Mesendoderm (in vitro differentiated cells): ENCODE measurements around the gene FAM120B. TPM values are rescaled to one million over a fixed set of nuclear protein-coding genes. Genes with fewer than 3 reads are reported as not detected.
A peak's percentile ranks its signal among the peaks of the same experiment; 100 is the strongest.

Experiments used
- DNase-seq: peaks from one replicate; pipeline ENCODE4 v3.0.0; 2013
- H2AK5ac ChIP-seq: 2 replicates; pipeline ENCODE4 v1.6.1; 2013; ENCODE audit warnings: low read length, inconsistent platforms
- H2BK120ac ChIP-seq: 2 replicates; pipeline ENCODE4 v1.6.1; 2013; ENCODE audit warnings: low read depth, mild to moderate bottlenecking, low read length, moderate library complexity, mixed read lengths
- H2BK15ac ChIP-seq: replicated peaks from 2 replicates; pipeline ENCODE4 v1.6.1; 2013; ENCODE audit warnings: low read depth, mild to moderate bottlenecking, moderate library complexity
- H2BK5ac ChIP-seq: 2 replicates; pipeline ENCODE4 v1.6.1; 2013; ENCODE audit warnings: low read length, inconsistent platforms
- H3K18ac ChIP-seq: 2 replicates; pipeline ENCODE4 v1.6.1; 2013; ENCODE audit warnings: mild to moderate bottlenecking, low read length, mixed read lengths
- H3K23ac ChIP-seq: one replicate; pipeline ENCODE4 v1.6.1; 2013; ENCODE audit warnings: low read length
- H3K27ac ChIP-seq: 2 replicates; pipeline ENCODE4 v1.5.1; 2013; ENCODE audit warnings: low read depth, mild to moderate bottlenecking, inconsistent platforms, low read length, moderate library complexity
- H3K27me3 ChIP-seq: 2 replicates; pipeline ENCODE4 v1.6.1; 2013; ENCODE audit warnings: low read length, control low read depth, mild to moderate bottlenecking, inconsistent platforms; ENCODE audit not compliant: insufficient read depth, poor library complexity
- H3K36me3 ChIP-seq: 2 replicates; pipeline ENCODE4 v1.6.1; 2013; ENCODE audit warnings: low read length, inconsistent platforms; ENCODE audit not compliant: control insufficient read depth, insufficient read depth
- H3K4ac ChIP-seq: one replicate; pipeline ENCODE4 v1.6.1; 2013; ENCODE audit warnings: low read depth, mild to moderate bottlenecking, low read length, moderate library complexity
- H3K4me1 ChIP-seq: 2 replicates; pipeline ENCODE4 v1.6.1; 2013; ENCODE audit warnings: low read depth, low read length, inconsistent platforms; ENCODE audit not compliant: control insufficient read depth
- H3K4me2 ChIP-seq: 2 replicates; pipeline ENCODE4 v1.6.1; 2013; ENCODE audit warnings: low read length
- H3K4me3 ChIP-seq: 2 replicates; pipeline ENCODE4 v1.5.1; 2013; ENCODE audit warnings: mild to moderate bottlenecking, low read length
- H3K56ac ChIP-seq: one replicate; pipeline ENCODE4 v1.6.1; 2013; ENCODE audit warnings: low read length
- H3K79me1 ChIP-seq: 2 replicates; pipeline ENCODE4 v1.6.1; 2013; ENCODE audit warnings: low read length, inconsistent platforms
- H3K79me2 ChIP-seq: 2 replicates; pipeline ENCODE4 v1.6.1; 2013; ENCODE audit warnings: mild to moderate bottlenecking, low read length; ENCODE audit not compliant: control insufficient read depth, insufficient read depth
- H3K9ac ChIP-seq: 2 replicates; pipeline ENCODE4 v1.6.1; 2013; ENCODE audit warnings: low read length, inconsistent platforms
- H4K5ac ChIP-seq: one replicate; pipeline ENCODE4 v1.6.1; 2013; ENCODE audit warnings: low read length
- H4K8ac ChIP-seq: one replicate; pipeline ENCODE4 v1.6.1; 2013; ENCODE audit warnings: low read depth, mild to moderate bottlenecking, control low read depth, low read length, moderate library complexity
- WGBS: extraction: QIAGEN DNeasy Blood & Tissue Kit; methylation state at CpG from one replicate; pipeline ENCODE4 v1.1.7; 2013; ENCODE audit warnings: low lambda C conversion rate, missing lambda C conversion rate; ENCODE audit not compliant: insufficient coverage; ENCODE audit errors: extremely low coverage; 5-methylcytosine and 5-hydroxymethylcytosine counted together
- polyA plus RNA-seq, 2 experiments: library from polyadenylated mRNA; stranded (reverse); fragments of 200-250 nt; gene quantifications; one replicate each; pipeline ENCODE4 v1.2.3, GENCODE V29; 2013

Gene FAM120B
- polyA plus RNA-seq (2013, experiment 1 of 2), result 9.2 TPM
- polyA plus RNA-seq (2013, experiment 2 of 2), result 9.0 TPM

- Histone ChIP-seq H3K27me3 (no peaks in the 10 kb centered on the region), H3K4me1 (no peaks in the 10 kb centered on the region), H3K9ac (peak within 1 kb of the TSS; percentile 85), H2AK5ac (no peak within 1 kb of the TSS), H3K4ac (peak within 1 kb of the TSS; percentile 39), H3K56ac (peak within 1 kb of the TSS; percentile 97), H3K79me2 (no peaks in the 10 kb centered on the region), H3K27ac (peak within 1 kb of the TSS; percentile 45), H2BK15ac (no peak within 1 kb of the TSS), H2BK120ac (no peak within 1 kb of the TSS), H3K36me3 (no peaks in the 10 kb centered on the region), H3K4me2 (peak within 1 kb of the TSS; percentile 74), H3K4me3 (peak within 1 kb of the TSS; percentile 70), H2BK5ac (no peak within 1 kb of the TSS), H4K5ac (no peak within 1 kb of the TSS), H4K8ac (no peak within 1 kb of the TSS), H3K79me1 (peaks cover 5% of the 10 kb centered on the region), H3K23ac (no peak within 1 kb of the TSS), H3K18ac (no peak within 1 kb of the TSS)
- peak; percentile 94 for DNase-seq
- WGBS, result no CpG with 5 or more reads among the region's 97 CpGs
These were observed at the start of gene FAM120B for GRCh38 chr6:170306324-170307079. FAM120B (plus strand) TSS chr6:170306758; CDS start chr6:170317391, 10,633 bp downstream.

GRCh38 chr6:170257376-170257775 lies 49.2 kb upstream of the FAM120B start:
- Histone ChIP-seq H3K36me3 (no peaks in the 10 kb centered on the region), H4K8ac (no peak overlapping the region), H3K4ac (no peak overlapping the region), H2BK5ac (no peak overlapping the region), H3K18ac (no peak overlapping the region), H2BK15ac (no peak overlapping the region), H3K27me3 (no peaks in the 10 kb centered on the region), H2BK120ac (no peak overlapping the region), H3K79me2 (no peaks in the 10 kb centered on the region), H3K79me1 (no peaks in the 10 kb centered on the region), H3K23ac (no peak overlapping the region), H3K56ac (no peak overlapping the region), H4K5ac (no peak overlapping the region), H3K27ac (no peak overlapping the region), H2AK5ac (no peak overlapping the region), H3K9ac (no peak overlapping the region), H3K4me2 (no peak overlapping the region), H3K4me1 (no peaks in the 10 kb centered on the region), H3K4me3 (no peak overlapping the region)
- no CpG with 5 or more reads among the region's 4 CpGs for WGBS
- no peak for DNase-seq

- no peak overlapping the region for H3K27ac ChIP-seq
- no peak overlapping the region for H2BK15ac ChIP-seq
- WGBS, result no CpG with 5 or more reads among the region's 6 CpGs
- no peaks in the 10 kb centered on the region for H3K79me2 ChIP-seq
- no peak overlapping the region for H2BK120ac ChIP-seq
- H4K8ac ChIP-seq, result no peak overlapping the region
- H3K79me1 ChIP-seq, result no peaks in the 10 kb centered on the region
- no peaks in the 10 kb centered on the region for H3K36me3 ChIP-seq
- H3K4ac ChIP-seq, result no peak overlapping the region
- H3K4me1 ChIP-seq, result no peaks in the 10 kb centered on the region
- H3K9ac ChIP-seq, result no peak overlapping the region
- no peaks in the 10 kb centered on the region for H3K27me3 ChIP-seq
- no peak overlapping the region for H2BK5ac ChIP-seq
- H4K5ac ChIP-seq, result no peak overlapping the region
- no peak overlapping the region for H3K56ac ChIP-seq
- no peak for DNase-seq
- no peak overlapping the region for H3K4me2 ChIP-seq
- no peak overlapping the region for H2AK5ac ChIP-seq
- H3K23ac ChIP-seq, result no peak overlapping the region
- no peak overlapping the region for H3K18ac ChIP-seq
- no peak overlapping the region for H3K4me3 ChIP-seq
These were observed 48.2 kb upstream of the FAM120B start for GRCh38 chr6:170258407-170258806.

- Histone ChIP-seq H3K56ac (no peak overlapping the region), H3K27ac (no peak overlapping the region), H2AK5ac (no peak overlapping the region), H3K27me3 (no peaks in the 10 kb centered on the region), H3K23ac (no peak overlapping the region), H4K8ac (no peak overlapping the region), H3K4me3 (no peak overlapping the region), H2BK15ac (no peak overlapping the region), H3K36me3 (no peaks in the 10 kb centered on the region), H2BK5ac (no peak overlapping the region), H3K4ac (no peak overlapping the region), H3K79me2 (no peaks in the 10 kb centered on the region), H3K4me1 (no peaks in the 10 kb centered on the region), H3K4me2 (no peak overlapping the region), H3K9ac (no peak overlapping the region), H2BK120ac (no peak overlapping the region), H3K18ac (no peak overlapping the region), H4K5ac (no peak overlapping the region), H3K79me1 (no peaks in the 10 kb centered on the region)
- no CpG with 5 or more reads among the region's 5 CpGs for WGBS
- DNase-seq, result no peak
These were observed 47.3 kb upstream of the FAM120B start for GRCh38 chr6:170259278-170259677.

- Histone ChIP-seq H3K4ac (no peak overlapping the region), H3K79me1 (no peaks in the 10 kb centered on the region), H3K18ac (no peak overlapping the region), H3K4me1 (no peaks in the 10 kb centered on the region), H3K36me3 (no peaks in the 10 kb centered on the region), H3K4me3 (no peak overlapping the region), H3K79me2 (no peaks in the 10 kb centered on the region), H4K5ac (no peak overlapping the region), H3K4me2 (no peak overlapping the region), H3K56ac (no peak overlapping the region), H2AK5ac (no peak overlapping the region), H3K9ac (no peak overlapping the region), H3K27me3 (no peaks in the 10 kb centered on the region), H2BK120ac (no peak overlapping the region), H2BK15ac (no peak overlapping the region), H2BK5ac (no peak overlapping the region), H3K27ac (no peak overlapping the region), H4K8ac (no peak overlapping the region), H3K23ac (no peak overlapping the region)
- WGBS, result no CpG with 5 or more reads among the region's 7 CpGs
- DNase-seq, result no peak
These were observed 45.9 kb upstream of the FAM120B start for GRCh38 chr6:170260686-170261085.
